Measurements from ENCODE around the gene ATP5F1E. TPM values are rescaled to one million over a fixed set of nuclear protein-coding genes. Genes with fewer than 3 reads are reported as not detected.
A peak's percentile ranks its signal among the peaks of the same experiment; 100 is the strongest.

ATP5F1E gene
- total RNA-seq, 1 experiment from 2014 or later: 181 TPM

DNA sequence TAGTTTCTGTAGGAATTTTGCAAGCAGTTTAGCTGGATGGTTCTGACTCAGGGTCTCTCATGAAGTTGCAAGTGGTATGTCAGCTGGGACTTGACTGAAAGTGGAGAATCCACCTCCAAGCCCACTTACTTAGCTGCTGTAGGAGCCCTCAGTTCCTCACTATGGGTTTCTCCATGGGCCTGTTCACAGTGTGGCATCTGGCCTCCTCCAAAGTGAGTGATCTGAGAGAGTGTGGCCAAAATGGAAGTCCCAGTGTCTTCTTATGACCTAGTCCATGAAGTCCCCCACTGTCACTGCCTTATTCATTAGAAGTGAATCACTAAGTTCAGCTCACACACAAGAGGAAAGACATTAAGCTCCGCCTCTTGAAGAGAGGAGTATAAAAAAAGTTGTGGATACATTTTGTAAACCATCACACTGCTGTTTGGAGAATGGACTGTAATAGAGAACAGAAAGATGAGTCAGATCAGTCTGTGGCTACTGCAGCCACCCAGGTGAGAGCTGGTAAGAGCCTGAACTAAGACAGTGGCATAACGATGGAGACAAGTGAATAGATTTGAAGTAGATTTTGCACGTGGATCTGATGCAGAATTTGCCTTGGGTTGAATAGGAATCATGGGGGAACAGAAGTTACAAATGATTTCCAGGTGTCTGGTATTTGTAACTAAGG is 55.9 kb downstream of the ATP5F1E start:
- no peaks in the 10 kb centered on the region for H3K36me3 ChIP-seq (ENCODE audit: control insufficient read depth, insufficient read depth, low read length)
- H3K9me3 Mint-ChIP-seq (ENCODE audit: unreplicated experiment): no peaks in the 10 kb centered on the region
- no peaks in the 10 kb centered on the region for H3K4me1 Mint-ChIP-seq (ENCODE audit: low read depth, unreplicated experiment)
- ChIA-PET CTCF (no interaction called here), POLR2A (no interaction called here)
- H3K4me3 ChIP-seq (ENCODE audit: low read depth, low read length): no peak overlapping the region
- no peak overlapping the region for H3K4me3 Mint-ChIP-seq (ENCODE audit: unreplicated experiment)
- intact Hi-C loops (cut with micrococcal nuclease; ENCODE audit: unreplicated experiment): no loop called here
- BruUV-seq (replicated peaks): no TSS peak
- H3K27ac Mint-ChIP-seq (ENCODE audit: unreplicated experiment): no peak overlapping the region
- peak in 1 of 2 experiments; percentile 12 for DNase-seq
- H3K27me3 Mint-ChIP-seq (ENCODE audit: insufficient read depth, unreplicated experiment): no peaks in the 10 kb centered on the region
- peaks cover 3% of the 10 kb centered on the region; the same call in 1 of the 2 replicates for H3K9me3 ChIP-seq
- peaks cover 4% of the 10 kb centered on the region for H3K4me1 ChIP-seq
- no peaks in the 10 kb centered on the region for H3K27me3 ChIP-seq (replicated peaks; ENCODE audit: control insufficient read depth, insufficient read depth, low read length)
- H3K36me3 Mint-ChIP-seq (ENCODE audit: insufficient read depth, unreplicated experiment): no peaks in the 10 kb centered on the region
- TF ChIP-seq, protein P1, sequence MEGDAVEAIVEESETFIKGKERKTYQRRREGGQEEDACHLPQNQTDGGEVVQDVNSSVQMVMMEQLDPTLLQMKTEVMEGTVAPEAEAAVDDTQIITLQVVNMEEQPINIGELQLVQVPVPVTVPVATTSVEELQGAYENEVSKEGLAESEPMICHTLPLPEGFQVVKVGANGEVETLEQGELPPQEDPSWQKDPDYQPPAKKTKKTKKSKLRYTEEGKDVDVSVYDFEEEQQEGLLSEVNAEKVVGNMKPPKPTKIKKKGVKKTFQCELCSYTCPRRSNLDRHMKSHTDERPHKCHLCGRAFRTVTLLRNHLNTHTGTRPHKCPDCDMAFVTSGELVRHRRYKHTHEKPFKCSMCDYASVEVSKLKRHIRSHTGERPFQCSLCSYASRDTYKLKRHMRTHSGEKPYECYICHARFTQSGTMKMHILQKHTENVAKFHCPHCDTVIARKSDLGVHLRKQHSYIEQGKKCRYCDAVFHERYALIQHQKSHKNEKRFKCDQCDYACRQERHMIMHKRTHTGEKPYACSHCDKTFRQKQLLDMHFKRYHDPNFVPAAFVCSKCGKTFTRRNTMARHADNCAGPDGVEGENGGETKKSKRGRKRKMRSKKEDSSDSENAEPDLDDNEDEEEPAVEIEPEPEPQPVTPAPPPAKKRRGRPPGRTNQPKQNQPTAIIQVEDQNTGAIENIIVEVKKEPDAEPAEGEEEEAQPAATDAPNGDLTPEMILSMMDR (IDR thresholded peaks at IDR 0.05; ENCODE audit: insufficient read depth in 1 of 2, low read depth in 1 of 2, low read length in 1 of 2, severe bottlenecking in 1 of 2, unreplicated experiment in 1 of 2): no peak

Other genes starting within 250 kb of the ATP5F1E start
- 4.2 and 5.1 TPM in 2 replicates for gene GNAS-AS1, start 181.4 kb downstream of the ATP5F1E start, total RNA-seq (2022)
- 1,877 and 1,936 TPM in 2 replicates for gene GNAS, start 179.6 kb downstream of the ATP5F1E start, total RNA-seq (2022)
- gene NELFCD, start 51.1 kb downstream of the ATP5F1E start, total RNA-seq (2022): 230 TPM in 2 replicates
- gene CTSZ, start 25.1 kb downstream of the ATP5F1E start, total RNA-seq (2022): 202 and 228 TPM in 2 replicates
- 0.16 and 0.18 TPM in 2 replicates for gene TUBB1, start 12.9 kb downstream of the ATP5F1E start, total RNA-seq (2022)
- 170 and 171 TPM in 2 replicates for gene PRELID3B, start 10.5 kb upstream of the ATP5F1E start, total RNA-seq (2022)
- gene ZNF831, start 131.5 kb upstream of the ATP5F1E start, total RNA-seq (2022): not detected in 2 replicates

Measured in Caco-2 (cell line).